Measurements from ENCODE around the gene CHCHD5.
"Not testable (repeated sequence)": the region's sequence is repeated elsewhere in the genome, so short reads cannot be mapped to it uniquely, and the experiment has no call there.

CHCHD5 gene

GRCh38 chr2:112607680-112608438 lies 23.4 kb downstream of the CHCHD5 start:
- TF ChIP-seq EZH2phosphoT487 (IDR thresholded peaks at IDR 0.05; ENCODE audit: borderline replicate concordance, low read length) (no peak), CTCF (IDR thresholded peaks at IDR 0.05; ENCODE audit: low read depth, low read length, poor library complexity, severe bottlenecking) (no peak)
- H3K27me3 ChIP-seq (ENCODE audit: control insufficient read depth, low read length), result no peaks in the 10 kb centered on the region; the same call in 1 of the 2 replicates
- H4K20me1 ChIP-seq (ENCODE audit: control insufficient read depth, insufficient read depth, low read depth, low read length), result no peaks in the 10 kb centered on the region
- no peaks in the 10 kb centered on the region for H3F3A ChIP-seq (ENCODE audit: control insufficient read depth, insufficient read depth)
- H3K4me2 ChIP-seq (ENCODE audit: low read length), result no peak overlapping the region
- H3K4me1 ChIP-seq (ENCODE audit: control insufficient read depth, low read length), result no peaks in the 10 kb centered on the region
- no peaks in the 10 kb centered on the region for H3K36me3 ChIP-seq (ENCODE audit: control insufficient read depth, low read length)
- H3K4me3 ChIP-seq (ENCODE audit: low read length), result no peak overlapping the region
- H3K79me2 ChIP-seq (ENCODE audit: control insufficient read depth, low read length), result no peaks in the 10 kb centered on the region
- H3K9me3 ChIP-seq (ENCODE audit: control insufficient read depth, insufficient read depth, low read length), result no peaks in the 10 kb centered on the region
- H3K27ac ChIP-seq (ENCODE audit: low read depth, low read length), result no peak overlapping the region
- no peaks in the 10 kb centered on the region for H3K9me2 ChIP-seq (replicated peaks; ENCODE audit: control insufficient read depth, low read length)

DNA sequence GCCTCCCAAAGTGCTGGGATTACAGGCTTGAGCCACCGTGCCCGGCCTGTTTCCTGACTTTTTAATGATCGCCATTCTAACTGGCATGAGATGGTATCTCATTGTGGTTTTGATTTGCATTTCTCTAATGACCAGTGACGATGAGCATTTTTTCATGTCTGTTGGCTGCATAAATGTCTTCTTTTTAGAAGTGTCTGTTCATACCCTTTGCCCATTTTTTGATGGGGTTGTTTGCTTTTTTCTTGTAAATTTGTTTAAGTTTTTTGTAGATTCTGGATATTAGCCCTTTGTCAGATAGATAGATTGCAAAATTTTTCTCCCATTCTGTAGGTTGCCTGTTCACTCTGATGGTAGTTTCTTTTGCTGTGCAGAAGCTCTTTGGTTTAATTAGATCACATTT lies 24.9 kb downstream of the CHCHD5 start:
- not testable (repeated sequence) for H3K9me3 ChIP-seq (ENCODE audit: control insufficient read depth, insufficient read depth, low read length); H3K4me1 ChIP-seq (ENCODE audit: control insufficient read depth, low read length)

DNA sequence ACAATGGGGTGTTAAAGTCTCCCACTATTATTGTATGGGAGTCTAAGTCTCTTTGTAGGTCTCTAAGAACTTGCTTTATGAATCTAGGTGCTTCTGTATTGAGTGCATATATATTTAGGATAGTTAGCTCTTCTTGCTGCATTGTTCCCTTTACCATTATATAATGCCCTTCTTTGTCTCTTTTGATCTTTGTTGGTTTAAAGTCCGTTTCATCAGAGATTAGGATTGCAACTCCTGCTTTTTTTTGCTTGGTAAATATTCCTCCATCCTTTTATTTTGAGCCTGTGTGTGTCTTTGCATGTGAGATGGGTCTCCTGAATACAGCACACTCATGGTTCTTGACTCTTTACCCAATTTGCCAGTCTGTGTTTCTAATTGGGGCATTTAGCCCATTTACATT lies 27.9 kb downstream of the CHCHD5 start:
- H3K27me3 ChIP-seq (ENCODE audit: control insufficient read depth, low read length); H3K79me2 ChIP-seq (ENCODE audit: control insufficient read depth, low read length); H3K27ac ChIP-seq (ENCODE audit: low read depth, low read length); H3K4me2 ChIP-seq (ENCODE audit: low read length); H3K9me3 ChIP-seq (ENCODE audit: control insufficient read depth, insufficient read depth, low read length); H3F3A ChIP-seq (ENCODE audit: control insufficient read depth, insufficient read depth); H3K4me1 ChIP-seq (ENCODE audit: control insufficient read depth, low read length); H3K4me3 ChIP-seq (ENCODE audit: low read length); H3K36me3 ChIP-seq (ENCODE audit: control insufficient read depth, low read length); H3K9me2 ChIP-seq (replicated peaks; ENCODE audit: control insufficient read depth, low read length); H4K20me1 ChIP-seq (ENCODE audit: control insufficient read depth, insufficient read depth, low read depth, low read length): not testable (repeated sequence)

More for the DNA sequence above, 24.9 kb downstream of the CHCHD5 start:
- H3K27ac ChIP-seq (ENCODE audit: low read depth, low read length); H3K79me2 ChIP-seq (ENCODE audit: control insufficient read depth, low read length); H4K20me1 ChIP-seq (ENCODE audit: control insufficient read depth, insufficient read depth, low read depth, low read length); H3K4me2 ChIP-seq (ENCODE audit: low read length); H3K9me2 ChIP-seq (replicated peaks; ENCODE audit: control insufficient read depth, low read length); H3K36me3 ChIP-seq (ENCODE audit: control insufficient read depth, low read length); H3K27me3 ChIP-seq (ENCODE audit: control insufficient read depth, low read length); H3F3A ChIP-seq (ENCODE audit: control insufficient read depth, insufficient read depth); H3K4me3 ChIP-seq (ENCODE audit: low read length): not testable (repeated sequence)

DNA sequence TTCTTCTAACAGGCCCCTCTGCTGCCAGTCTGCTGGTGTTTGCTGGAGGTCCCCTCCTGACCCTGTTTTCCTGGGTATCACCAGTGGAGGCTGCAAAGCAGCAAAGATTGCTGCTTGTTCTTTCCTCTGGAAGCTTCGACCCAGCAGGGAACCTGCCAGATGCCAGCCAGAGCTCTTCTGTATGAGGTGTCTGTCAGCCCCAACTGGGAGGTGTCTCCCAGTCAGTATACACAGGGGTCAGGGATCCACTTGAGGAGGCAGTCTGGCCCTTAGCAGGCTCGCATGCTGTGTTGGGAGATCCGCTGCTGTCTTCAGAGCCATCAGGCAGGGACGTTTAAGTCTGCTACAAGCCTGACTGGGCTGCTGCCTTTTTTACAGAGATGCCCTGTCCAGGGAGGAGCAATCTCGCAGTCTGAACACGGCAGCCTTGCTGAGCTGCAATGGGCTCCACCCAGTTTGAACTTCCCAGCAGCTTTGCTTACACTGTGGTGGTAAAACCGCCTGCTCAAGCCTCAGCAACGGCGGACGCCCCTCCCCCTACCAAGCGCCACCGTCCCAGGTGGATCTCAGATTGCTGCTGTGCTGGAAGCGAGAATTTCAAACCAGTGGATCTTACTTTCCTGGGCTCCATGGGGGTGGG lies 29.9 kb downstream of the CHCHD5 start:
- no peaks in the 10 kb centered on the region for H3K9me2 ChIP-seq (replicated peaks; ENCODE audit: control insufficient read depth, low read length)
- peaks cover 7% of the 10 kb centered on the region; the same call in 1 of the 2 replicates for H3K27me3 ChIP-seq (ENCODE audit: control insufficient read depth, low read length)
- H3K9me3 ChIP-seq (ENCODE audit: control insufficient read depth, insufficient read depth, low read length), result no peaks in the 10 kb centered on the region
- no peak overlapping the region for H3K4me2 ChIP-seq (ENCODE audit: low read length)
- no peak overlapping the region for H3K4me3 ChIP-seq (ENCODE audit: low read length)
- H3K36me3 ChIP-seq (ENCODE audit: control insufficient read depth, low read length), result no peaks in the 10 kb centered on the region
- H3K79me2 ChIP-seq (ENCODE audit: control insufficient read depth, low read length), result no peaks in the 10 kb centered on the region
- no peaks in the 10 kb centered on the region for H3F3A ChIP-seq (ENCODE audit: control insufficient read depth, insufficient read depth)
- no peak overlapping the region for H3K27ac ChIP-seq (ENCODE audit: low read depth, low read length)
- TF ChIP-seq EZH2phosphoT487 (IDR thresholded peaks at IDR 0.05; ENCODE audit: borderline replicate concordance, low read length) (no peak), CTCF (IDR thresholded peaks at IDR 0.05; ENCODE audit: low read depth, low read length, poor library complexity, severe bottlenecking) (no peak)
- no peaks in the 10 kb centered on the region for H4K20me1 ChIP-seq (ENCODE audit: control insufficient read depth, insufficient read depth, low read depth, low read length)
- no peaks in the 10 kb centered on the region for H3K4me1 ChIP-seq (ENCODE audit: control insufficient read depth, low read length)

Measured in DOHH2 (cell line).